GM18907 (cell line): ENCODE results near the gene AQP5.

Experiments used
- ATAC-seq: cut with Tn5 transposase; IDR thresholded peaks from one replicate; pipeline ENCODE4 v1.9.1; 2021; ENCODE audit warnings: mild to moderate bottlenecking, moderate library complexity; ENCODE audit not compliant: unreplicated experiment

The AQP5 gene

GRCh38 chr12:49961111-49961922 is at the start of gene AQP5:
Gene AQP5 (plus strand): TSS chr12:49961872. CDS start chr12:49962018, 146 bp downstream.
- ATAC-seq: no peak

GRCh38 chr12:49912345-49913255 is 49.1 kb upstream of the AQP5 start:
- ATAC-seq: no peak

GRCh38 chr12:49916129-49916919 is 45.3 kb upstream of the AQP5 start:
- ATAC-seq: no peak

- ATAC-seq: no peak
Observed at GRCh38 chr12:49917166-49917787, 44.4 kb upstream of the AQP5 start.

- ATAC-seq: no peak
Observed at GRCh38 chr12:49917788-49918173, 43.9 kb upstream of the AQP5 start.

GRCh38 chr12:49920241-49920914 is 41.3 kb upstream of the AQP5 start:
- ATAC-seq: no peak

- ATAC-seq: no peak
Observed at GRCh38 chr12:49920915-49921286, 40.8 kb upstream of the AQP5 start.

GRCh38 chr12:49921299-49921698 is 40.4 kb upstream of the AQP5 start:
- ATAC-seq: no peak

- ATAC-seq: no peak
Observed at GRCh38 chr12:49921936-49922335, 39.7 kb upstream of the AQP5 start.

- ATAC-seq: no peak
Observed at GRCh38 chr12:49922349-49923034, 39.2 kb upstream of the AQP5 start.

- no peak for ATAC-seq
Observed at GRCh38 chr12:49923035-49923644, 38.5 kb upstream of the AQP5 start.

GRCh38 chr12:49923880-49924556 is 37.7 kb upstream of the AQP5 start:
- no peak for ATAC-seq

- ATAC-seq: no peak
Observed at GRCh38 chr12:49924628-49925246, 36.9 kb upstream of the AQP5 start.

GRCh38 chr12:49925433-49926204 is 36.1 kb upstream of the AQP5 start:
- no peak for ATAC-seq

- no peak for ATAC-seq
Observed at GRCh38 chr12:49928471-49928870, 33.2 kb upstream of the AQP5 start.

- ATAC-seq: no peak
Observed at GRCh38 chr12:49929581-49929980, 32.1 kb upstream of the AQP5 start.

GRCh38 chr12:49930515-49931288 is 31.0 kb upstream of the AQP5 start:
- ATAC-seq: no peak
